Esophagus squamous epithelium (tissue), 5 donors: ENCODE measurements around the gene COPS4. TPM values are rescaled to one million over a fixed set of nuclear protein-coding genes. Genes with fewer than 3 reads are reported as not detected.

Experiments used
- DNase-seq: peaks from one replicate; lab custom pipeline; 2025; lab: John Stamatoyannopoulos, UW
- H3K27ac ChIP-seq, 4 donors: fragments of 200-600 bp; sonication (generic); one replicate each; pipeline ENCODE4 v1.5.1; 2016 to 2019; ENCODE audit warnings: mild to moderate bottlenecking in 1 of 4
- H3K27me3 ChIP-seq, 4 donors: fragments of 200-600 bp; sonication (generic); 1 replicate in 3 of 4; 2 replicates in 1 of 4; pipeline versions ENCODE4 v1.5.1 to v1.6.0; 2017 to 2021; ENCODE audit warnings: antibody characterized with exemption in 1 of 4
- H3K36me3 ChIP-seq, 3 donors: fragments of 200-600 bp; sonication (generic); one replicate each; pipeline ENCODE4 v1.5.1; 2016 to 2019
- H3K4me1 ChIP-seq, 3 donors: fragments of 200-600 bp; sonication (generic); one replicate each; pipeline ENCODE4 v1.5.1; 2017 to 2019
- H3K4me3 ChIP-seq, 4 donors: fragments of 200-600 bp; sonication (generic); 1 replicate in 3 of 4; 2 replicates in 1 of 4; pipeline ENCODE4 v1.5.1; 2016 to 2019; ENCODE audit warnings: mild to moderate bottlenecking in 2 of 4, moderate library complexity in 1 of 4
- H3K9me3 ChIP-seq, 3 donors: fragments of 200-600 bp; sonication (generic); one replicate each; pipeline ENCODE4 v1.5.1; 2016 to 2019
- CTCF ChIP-seq, 6 experiments: fragments of 450-650 bp in 4 of 6; fragments of 200-600 bp in 2 of 6; sonication (generic) in 2 of 6; IDR thresholded peaks; one replicate each; pipeline ENCODE4 v1.5.1; 2016 to 2019; ENCODE audit warnings: antibody characterized with exemption in 6 of 6, mild to moderate bottlenecking in 4 of 6, moderate library complexity in 4 of 6
- POLR2A ChIP-seq, 4 donors: fragments of 450-650 bp; IDR thresholded peaks; one replicate each; pipeline ENCODE4 v1.6.1; 2017; ENCODE audit warnings: antibody characterized with exemption in 4 of 4, mild to moderate bottlenecking in 4 of 4, moderate library complexity in 3 of 4
- WGBS, 2 donors: methylation state at CpG; one replicate each; pipeline ENCODE4 v1.1.5; 2018; 5-methylcytosine and 5-hydroxymethylcytosine counted together
- intact Hi-C: fragments of 100-400 bp; cut with DNase I; formaldehyde crosslinking; loops from one replicate; pipeline ENCODE4 v1.15.0; 2022
- total RNA-seq, 4 donors: library from RNA; depleted of rRNA; stranded (reverse); fragments of >200 nt; gene quantifications; one replicate each; pipeline ENCODE4 v1.1.0, GENCODE V29; 2016
- donor health status: DM: yes; HTN: yes; CAD: no.

The COPS4 gene
- total RNA-seq, 4 donors from 2014 or later, result 22.5 to 56.8 (median 39.9) TPM

DNA sequence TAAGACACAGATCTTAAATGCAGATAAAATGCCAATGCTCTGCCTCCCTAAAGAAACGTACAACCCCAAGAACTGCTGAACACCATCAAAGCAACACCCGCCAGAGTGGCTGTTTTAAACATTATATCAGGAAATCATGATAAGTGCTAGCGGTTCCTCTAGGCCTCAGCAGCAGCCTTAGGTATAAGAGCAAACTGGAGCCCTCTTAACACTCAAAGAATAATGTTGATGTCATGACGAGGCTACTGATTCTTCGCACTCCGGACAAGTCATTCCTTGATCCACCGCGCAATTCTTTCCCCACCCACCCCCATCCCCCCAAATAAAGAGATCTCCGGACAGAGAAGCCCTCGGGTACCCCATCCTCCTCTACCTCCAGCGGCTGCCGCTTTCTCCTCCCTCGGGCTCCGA is 24.9 kb upstream of the COPS4 start:
- no peaks in the 10 kb centered on the region for H3K9me3 ChIP-seq
- peak overlapping the region; percentile 91 to 98 (median 96) for H3K27ac ChIP-seq
- H3K4me1 ChIP-seq, result peaks cover 10 to 56% (median 12%) of the 10 kb centered on the region in 3 donors
- peak overlapping the region; percentile 70 to 96 (median 85) for H3K4me3 ChIP-seq
- no peaks in the 10 kb centered on the region for H3K36me3 ChIP-seq
- 0 to 1% methylated on average over 8 to 14 of the region's 14 CpGs for WGBS, 2 donors
- no peaks in the 10 kb centered on the region for H3K27me3 ChIP-seq
- TF ChIP-seq CTCF (IDR thresholded peaks at IDR 0.05) (no peak), POLR2A (IDR thresholded peaks at IDR 0.05) (no peak)
- intact Hi-C loops, result no loop called here
- no peak for DNase-seq

DNA sequence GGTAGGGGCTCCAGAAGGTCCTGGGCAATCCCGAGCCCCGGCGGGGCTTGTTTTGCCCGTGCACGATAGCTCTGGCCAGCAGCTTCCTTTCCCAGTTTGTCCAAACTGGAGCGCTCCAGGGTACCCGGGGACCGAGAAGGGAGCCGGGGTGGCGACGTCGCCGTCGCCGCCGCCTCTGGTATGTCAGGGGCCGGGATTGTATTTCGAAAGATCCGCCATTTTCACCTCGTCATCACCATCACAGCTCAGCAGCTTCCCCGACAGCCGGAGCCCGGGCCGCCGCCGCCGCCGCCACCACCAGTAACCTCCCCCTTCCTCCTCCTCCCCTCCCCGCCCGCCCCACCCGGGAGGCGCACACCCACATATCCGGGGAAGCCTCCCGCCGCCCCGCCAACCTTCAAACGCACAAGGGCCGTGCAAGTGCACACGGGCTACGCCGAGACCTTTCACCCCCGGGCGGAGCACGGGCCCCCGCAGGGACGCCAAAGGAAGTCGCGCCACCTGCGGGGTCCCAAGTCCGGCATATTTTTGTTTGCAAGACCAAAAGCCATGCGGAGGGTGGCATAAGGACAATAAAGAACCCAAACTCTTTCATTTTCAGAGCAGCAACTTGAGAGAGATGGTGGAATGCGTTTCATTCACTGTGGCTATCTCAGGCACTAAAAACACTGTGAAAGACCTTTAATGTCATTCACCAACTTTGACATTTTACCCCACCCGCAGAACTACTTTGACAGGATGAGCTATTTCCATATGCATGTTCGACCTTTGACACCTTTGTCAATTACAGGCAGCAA is 24.3 kb upstream of the COPS4 start, which contains the start of gene LIN54:
Gene LIN54 (minus strand): TSS at position 302 of the 797 bp plus-strand sequence. CDS start 25,979 bp downstream, outside the sequence.
- peak in 1 of 4 donors; percentile 28 for TF ChIP-seq POLR2A (IDR thresholded peaks at IDR 0.05)
- no peak for TF ChIP-seq CTCF (IDR thresholded peaks at IDR 0.05)
- DNase-seq, result peak; percentile 45
- Histone ChIP-seq H3K4me1 (peaks cover 10 to 56% (median 12%) of the 10 kb centered on the region in 3 donors), H3K4me3 (peak within 1 kb of the TSS; percentile 74 to 96 (median 96)), H3K36me3 (no peaks in the 10 kb centered on the region), H3K27me3 (no peaks in the 10 kb centered on the region), H3K27ac (peak within 1 kb of the TSS; percentile 96 to 98 (median 98)), H3K9me3 (no peaks in the 10 kb centered on the region)
- intact Hi-C loops, result no loop called here
- WGBS, 2 donors, result 0% methylated on average over 4 to 11 of the region's 54 CpGs

GRCh38 chr4:83011689-83012199 is 23.2 kb upstream of the COPS4 start:
- H3K9me3 ChIP-seq, result no peaks in the 10 kb centered on the region
- peak overlapping the region; percentile 67 to 96 (median 85) for H3K4me3 ChIP-seq
- H3K36me3 ChIP-seq, result no peaks in the 10 kb centered on the region
- no peak for TF ChIP-seq CTCF (IDR thresholded peaks at IDR 0.05)
- TF ChIP-seq POLR2A (IDR thresholded peaks at IDR 0.05), result no peak
- WGBS, 2 donors, result 0 to 3% methylated on average over 5 of the region's 5 CpGs
- intact Hi-C loops, result no loop called here
- peak overlapping the region; percentile 96 to 98 (median 98) for H3K27ac ChIP-seq
- peaks cover 10 to 56% (median 12%) of the 10 kb centered on the region in 3 donors for H3K4me1 ChIP-seq
- no peak for DNase-seq
- H3K27me3 ChIP-seq, result no peaks in the 10 kb centered on the region

GRCh38 chr4:83012200-83012686 is 22.7 kb upstream of the COPS4 start:
- H3K4me1 ChIP-seq, result peaks cover 10 to 56% (median 12%) of the 10 kb centered on the region in 3 donors
- peak overlapping the region; percentile 96 to 98 (median 98) for H3K27ac ChIP-seq
- TF ChIP-seq CTCF (IDR thresholded peaks at IDR 0.05) (no peak), POLR2A (IDR thresholded peaks at IDR 0.05) (no peak)
- H3K9me3 ChIP-seq, result no peaks in the 10 kb centered on the region
- H3K27me3 ChIP-seq, result no peaks in the 10 kb centered on the region
- DNase-seq, result no peak
- 0% methylated on average over 9 to 11 of the region's 43 CpGs for WGBS, 2 donors
- intact Hi-C loops, result no loop called here
- H3K4me3 ChIP-seq, result peak overlapping the region; percentile 67 to 96 (median 85)
- no peaks in the 10 kb centered on the region for H3K36me3 ChIP-seq
